Measurements from ENCODE around the gene ARMC5. TPM values are rescaled to one million over a fixed set of nuclear protein-coding genes. Genes with fewer than 3 reads are reported as not detected.

ARMC5 gene
- total RNA-seq, 1 experiment from 2014 or later = 11.3 TPM

- TF ChIP-seq AR (CRISPR knock-in tag; IDR thresholded peaks at IDR 0.05) = no peak
- TF ChIP-seq, protein P1, sequence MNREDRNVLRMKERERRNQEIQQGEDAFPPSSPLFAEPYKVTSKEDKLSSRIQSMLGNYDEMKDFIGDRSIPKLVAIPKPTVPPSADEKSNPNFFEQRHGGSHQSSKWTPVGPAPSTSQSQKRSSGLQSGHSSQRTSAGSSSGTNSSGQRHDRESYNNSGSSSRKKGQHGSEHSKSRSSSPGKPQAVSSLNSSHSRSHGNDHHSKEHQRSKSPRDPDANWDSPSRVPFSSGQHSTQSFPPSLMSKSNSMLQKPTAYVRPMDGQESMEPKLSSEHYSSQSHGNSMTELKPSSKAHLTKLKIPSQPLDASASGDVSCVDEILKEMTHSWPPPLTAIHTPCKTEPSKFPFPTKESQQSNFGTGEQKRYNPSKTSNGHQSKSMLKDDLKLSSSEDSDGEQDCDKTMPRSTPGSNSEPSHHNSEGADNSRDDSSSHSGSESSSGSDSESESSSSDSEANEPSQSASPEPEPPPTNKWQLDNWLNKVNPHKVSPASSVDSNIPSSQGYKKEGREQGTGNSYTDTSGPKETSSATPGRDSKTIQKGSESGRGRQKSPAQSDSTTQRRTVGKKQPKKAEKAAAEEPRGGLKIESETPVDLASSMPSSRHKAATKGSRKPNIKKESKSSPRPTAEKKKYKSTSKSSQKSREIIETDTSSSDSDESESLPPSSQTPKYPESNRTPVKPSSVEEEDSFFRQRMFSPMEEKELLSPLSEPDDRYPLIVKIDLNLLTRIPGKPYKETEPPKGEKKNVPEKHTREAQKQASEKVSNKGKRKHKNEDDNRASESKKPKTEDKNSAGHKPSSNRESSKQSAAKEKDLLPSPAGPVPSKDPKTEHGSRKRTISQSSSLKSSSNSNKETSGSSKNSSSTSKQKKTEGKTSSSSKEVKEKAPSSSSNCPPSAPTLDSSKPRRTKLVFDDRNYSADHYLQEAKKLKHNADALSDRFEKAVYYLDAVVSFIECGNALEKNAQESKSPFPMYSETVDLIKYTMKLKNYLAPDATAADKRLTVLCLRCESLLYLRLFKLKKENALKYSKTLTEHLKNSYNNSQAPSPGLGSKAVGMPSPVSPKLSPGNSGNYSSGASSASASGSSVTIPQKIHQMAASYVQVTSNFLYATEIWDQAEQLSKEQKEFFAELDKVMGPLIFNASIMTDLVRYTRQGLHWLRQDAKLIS (CRISPR knock-in tag; IDR thresholded peaks at IDR 0.05; ENCODE audit: borderline replicate concordance) = no peak
- no peak for TF ChIP-seq GTF2I (CRISPR knock-in tag; conservative IDR thresholded peaks at IDR 0.05)
- TF ChIP-seq, protein P2, sequence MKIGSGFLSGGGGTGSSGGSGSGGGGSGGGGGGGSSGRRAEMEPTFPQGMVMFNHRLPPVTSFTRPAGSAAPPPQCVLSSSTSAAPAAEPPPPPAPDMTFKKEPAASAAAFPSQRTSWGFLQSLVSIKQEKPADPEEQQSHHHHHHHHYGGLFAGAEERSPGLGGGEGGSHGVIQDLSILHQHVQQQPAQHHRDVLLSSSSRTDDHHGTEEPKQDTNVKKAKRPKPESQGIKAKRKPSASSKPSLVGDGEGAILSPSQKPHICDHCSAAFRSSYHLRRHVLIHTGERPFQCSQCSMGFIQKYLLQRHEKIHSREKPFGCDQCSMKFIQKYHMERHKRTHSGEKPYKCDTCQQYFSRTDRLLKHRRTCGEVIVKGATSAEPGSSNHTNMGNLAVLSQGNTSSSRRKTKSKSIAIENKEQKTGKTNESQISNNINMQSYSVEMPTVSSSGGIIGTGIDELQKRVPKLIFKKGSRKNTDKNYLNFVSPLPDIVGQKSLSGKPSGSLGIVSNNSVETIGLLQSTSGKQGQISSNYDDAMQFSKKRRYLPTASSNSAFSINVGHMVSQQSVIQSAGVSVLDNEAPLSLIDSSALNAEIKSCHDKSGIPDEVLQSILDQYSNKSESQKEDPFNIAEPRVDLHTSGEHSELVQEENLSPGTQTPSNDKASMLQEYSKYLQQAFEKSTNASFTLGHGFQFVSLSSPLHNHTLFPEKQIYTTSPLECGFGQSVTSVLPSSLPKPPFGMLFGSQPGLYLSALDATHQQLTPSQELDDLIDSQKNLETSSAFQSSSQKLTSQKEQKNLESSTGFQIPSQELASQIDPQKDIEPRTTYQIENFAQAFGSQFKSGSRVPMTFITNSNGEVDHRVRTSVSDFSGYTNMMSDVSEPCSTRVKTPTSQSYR (CRISPR knock-in tag; IDR thresholded peaks at IDR 0.05) = no peak
Observed at GRCh38 chr16:31472709-31473203, 13.5 kb downstream of the ARMC5 start (continued).

- CTCF ChIA-PET = interaction anchor here (0.6 to 13.1 kb wide), 14 partner anchors 9 to 476 kb away, joined by 3 to 221 read pairs (median 4); partner anchors contain the start of genes ARMC5, SLC5A2, ZNF267 and ZNF843
- TF ChIP-seq, protein P3, sequence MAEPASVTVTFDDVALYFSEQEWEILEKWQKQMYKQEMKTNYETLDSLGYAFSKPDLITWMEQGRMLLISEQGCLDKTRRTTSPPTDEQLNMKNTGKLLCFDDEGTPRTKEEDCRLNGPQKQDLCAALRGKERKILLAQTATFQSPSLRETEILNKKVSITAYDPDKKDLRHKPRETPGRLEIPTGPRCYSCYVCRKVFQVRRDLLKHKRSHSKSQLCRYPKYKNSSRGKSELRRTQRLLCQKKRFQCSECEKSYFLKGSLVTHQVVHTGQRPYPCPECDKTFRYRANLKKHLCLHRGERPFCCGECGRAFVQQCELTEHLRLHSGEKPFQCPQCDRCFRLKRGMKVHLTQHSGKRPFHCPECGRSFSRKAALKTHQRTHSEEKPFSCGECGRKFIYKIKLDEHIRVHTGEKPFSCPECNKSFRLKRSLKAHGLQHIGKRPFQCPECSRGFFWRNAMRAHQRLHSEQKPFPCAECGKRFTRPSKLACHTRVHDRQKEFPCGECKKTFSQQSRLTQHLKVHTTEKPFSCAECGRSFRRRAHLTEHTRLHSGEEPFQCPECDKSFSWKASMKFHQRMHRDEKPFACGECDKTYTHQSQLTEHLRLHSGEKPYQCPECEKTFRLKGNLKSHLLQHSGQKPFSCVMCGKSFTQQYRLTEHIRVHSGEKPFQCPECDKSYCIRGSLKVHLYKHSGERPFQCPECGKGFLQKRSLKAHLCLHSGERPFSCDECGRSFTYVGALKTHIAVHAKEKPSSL (CRISPR knock-in tag; conservative IDR thresholded peaks at IDR 0.05) = no peak
- TF ChIP-seq ELF4 (CRISPR knock-in tag; IDR thresholded peaks at IDR 0.05; ENCODE audit: low read depth) = no peak
- TF ChIP-seq SP1 (CRISPR knock-in tag; conservative IDR thresholded peaks at IDR 0.05) = no peak
- TF ChIP-seq NFYB (CRISPR knock-in tag; conservative IDR thresholded peaks at IDR 0.05; ENCODE audit: low read depth) = no peak
- no peak for TF ChIP-seq TEAD1 (CRISPR knock-in tag; IDR thresholded peaks at IDR 0.05)
- TF ChIP-seq ZNF219 (CRISPR knock-in tag; IDR thresholded peaks at IDR 0.05; ENCODE audit: borderline replicate concordance) = no peak
- no peak for TF ChIP-seq GTF2I (CRISPR knock-in tag; conservative IDR thresholded peaks at IDR 0.05)
- TF ChIP-seq ZSCAN18 (CRISPR knock-in tag; IDR thresholded peaks at IDR 0.05) = no peak
- TF ChIP-seq ZNF416 (CRISPR knock-in tag; IDR thresholded peaks at IDR 0.05) = no peak
- TF ChIP-seq CBFB (CRISPR knock-in tag; IDR thresholded peaks at IDR 0.05; ENCODE audit: low read depth) = no peak
- no peak for TF ChIP-seq ZNF532 (CRISPR knock-in tag; IDR thresholded peaks at IDR 0.05; ENCODE audit: borderline replicate concordance)
- H3K4me3 Mint-ChIP-seq = peak overlapping the region; percentile 82
- no peaks in the 10 kb centered on the region for H3K36me3 Mint-ChIP-seq
- no peak for ATAC-seq
- peaks cover 16% of the 10 kb centered on the region for H3K4me1 Mint-ChIP-seq
- no peak for DNase-seq (ENCODE audit: low spot score)
- POLR2A ChIA-PET = no interaction called here
- H3K27me3 Mint-ChIP-seq (ENCODE audit: low read depth) = peaks cover 71% of the 10 kb centered on the region
- no peak overlapping the region for H3K27ac Mint-ChIP-seq
- 0 out of 2 replicates have a peak, but pooled peaks cover 5% of the 10 kb centered on the region for H3K9me3 Mint-ChIP-seq
Observed at GRCh38 chr16:31473264-31473984, 14.1 kb downstream of the ARMC5 start.
